DOHH2 (cell line): ENCODE results near the gene GATAD2B.

ENCODE experiments used
- H3F3A ChIP-seq: fragments of 200-600 bp; sonication (generic), shearing (Covaris generic); 2 replicates; pipeline ENCODE4 v1.6.0; 2016; ENCODE audit warnings: antibody characterized with exemption, mild to moderate bottlenecking; ENCODE audit not compliant: control insufficient read depth, insufficient read depth
- H3K27ac ChIP-seq: fragments of 200-600 bp; sonication (generic); 2 replicates; pipeline ENCODE4 v1.5.1; 2014; ENCODE audit warnings: low read depth, mild to moderate bottlenecking, low read length, moderate library complexity
- H3K27me3 ChIP-seq: fragments of 200-600 bp; sonication (generic); 2 replicates; pipeline ENCODE4 v1.6.1; 2014; ENCODE audit warnings: mild to moderate bottlenecking, low read length, mixed read lengths; ENCODE audit not compliant: control insufficient read depth
- H3K36me3 ChIP-seq: fragments of 200-600 bp; sonication (generic); 2 replicates; pipeline ENCODE4 v1.6.1; 2014; ENCODE audit warnings: mild to moderate bottlenecking, low read length, moderate library complexity, mixed read lengths; ENCODE audit not compliant: control insufficient read depth
- H3K4me1 ChIP-seq: fragments of 200-600 bp; sonication (generic); 2 replicates; pipeline ENCODE4 v1.6.1; 2014; ENCODE audit warnings: mild to moderate bottlenecking, low read length, mixed read lengths; ENCODE audit not compliant: control insufficient read depth
- H3K4me2 ChIP-seq: fragments of 200-600 bp; sonication (generic); 2 replicates; pipeline ENCODE4 v1.6.0; 2014; ENCODE audit warnings: mild to moderate bottlenecking, low read length, moderate library complexity
- H3K4me3 ChIP-seq: fragments of 200-600 bp; sonication (generic); 2 replicates; pipeline ENCODE4 v1.5.1; 2014; ENCODE audit warnings: mild to moderate bottlenecking, low read length, mixed read lengths
- H3K79me2 ChIP-seq: fragments of 200-600 bp; sonication (generic); 2 replicates; pipeline ENCODE4 v1.6.1; 2014; ENCODE audit warnings: mild to moderate bottlenecking, low read length, mixed read lengths; ENCODE audit not compliant: control insufficient read depth
- H3K9me2 ChIP-seq: fragments of 200-600 bp; sonication (generic); replicated peaks from 2 replicates; pipeline ENCODE4 v1.6.1; 2014; ENCODE audit warnings: mild to moderate bottlenecking, low read length, mixed read lengths; ENCODE audit not compliant: control insufficient read depth
- H3K9me3 ChIP-seq: fragments of 200-600 bp; sonication (generic); 2 replicates; pipeline ENCODE4 v1.6.1; 2014; ENCODE audit warnings: antibody characterized with exemption, low read length, mixed read lengths; ENCODE audit not compliant: control insufficient read depth, insufficient read depth
- H4K20me1 ChIP-seq: fragments of 200-600 bp; sonication (generic); 2 replicates; pipeline ENCODE4 v1.6.0; 2014; ENCODE audit warnings: low read depth, mild to moderate bottlenecking, antibody characterized with exemption, low read length, moderate library complexity; ENCODE audit not compliant: control insufficient read depth, insufficient read depth
- CTCF ChIP-seq: fragments of 200-600 bp; sonication (generic); IDR thresholded peaks from one replicate; pipeline ENCODE4 v1.5.1; 2014; ENCODE audit warnings: antibody characterized with exemption, mild to moderate bottlenecking, low read depth, low read length; ENCODE audit not compliant: poor library complexity, severe bottlenecking
- EZH2phosphoT487 ChIP-seq: fragments of 200-600 bp; sonication (generic); IDR thresholded peaks from 2 replicates; pipeline ENCODE4 v1.6.1; 2017; ENCODE audit warnings: borderline replicate concordance, mild to moderate bottlenecking, antibody characterized with exemption, low read length, moderate library complexity, mixed read lengths

GATAD2B gene

DNA sequence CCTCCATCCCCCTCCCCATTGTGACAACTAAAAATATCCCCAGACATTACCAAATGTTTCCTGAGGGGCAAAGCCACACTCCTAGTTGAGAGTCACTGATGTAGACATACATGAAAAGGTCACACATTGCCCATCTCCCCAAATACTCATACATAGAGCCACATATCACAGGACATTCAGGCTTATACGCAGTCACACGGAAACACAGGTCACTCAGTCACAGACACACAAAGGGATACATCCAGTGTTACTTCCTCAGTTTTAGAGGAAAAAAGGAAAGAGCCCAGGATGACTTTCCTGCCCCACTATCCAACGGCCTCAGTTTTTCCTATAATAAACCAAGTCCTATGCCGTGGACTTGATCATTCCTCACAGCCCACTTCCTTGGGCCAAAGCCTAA lies 38.6 kb upstream of the GATAD2B start:
- H3K9me3 ChIP-seq: no peaks in the 10 kb centered on the region
- peak overlapping the region; percentile 84; the same call in 1 of the 2 replicates for H3K4me3 ChIP-seq
- H3K36me3 ChIP-seq: peaks cover 52% of the 10 kb centered on the region
- H3K27me3 ChIP-seq: no peaks in the 10 kb centered on the region
- TF ChIP-seq CTCF (no peak), EZH2phosphoT487 (no peak)
- peaks cover 67% of the 10 kb centered on the region for H3K79me2 ChIP-seq
- H3F3A ChIP-seq: peaks cover 9% of the 10 kb centered on the region
- no peak overlapping the region for H3K27ac ChIP-seq
- H3K4me1 ChIP-seq: peaks cover 59% of the 10 kb centered on the region
- no peaks in the 10 kb centered on the region for H3K9me2 ChIP-seq
- H4K20me1 ChIP-seq: no peaks in the 10 kb centered on the region
- H3K4me2 ChIP-seq: peak overlapping the region; percentile 83

- Histone ChIP-seq H3K79me2 (peaks cover 68% of the 10 kb centered on the region), H3K4me1 (peaks cover 59% of the 10 kb centered on the region), H3K4me2 (no peak overlapping the region), H4K20me1 (peaks cover 7% of the 10 kb centered on the region; the same call in 1 of the 2 replicates), H3K36me3 (peaks cover 60% of the 10 kb centered on the region), H3K4me3 (no peak overlapping the region), H3K27me3 (no peaks in the 10 kb centered on the region), H3K27ac (no peak overlapping the region), H3F3A (peaks cover 3% of the 10 kb centered on the region; the same call in 1 of the 2 replicates), H3K9me3 (no peaks in the 10 kb centered on the region), H3K9me2 (no peaks in the 10 kb centered on the region)
- TF ChIP-seq CTCF (no peak), EZH2phosphoT487 (no peak)
Observed at GRCh38 chr1:153960206-153960605, 37.4 kb upstream of the GATAD2B start.

GRCh38 chr1:153959454-153959853 lies 36.7 kb upstream of the GATAD2B start:
- Histone ChIP-seq H3K27me3 (no peaks in the 10 kb centered on the region), H3K27ac (no peak overlapping the region), H4K20me1 (peaks cover 13% of the 10 kb centered on the region; the same call in 1 of the 2 replicates), H3K4me3 (no peak overlapping the region), H3K9me2 (no peaks in the 10 kb centered on the region), H3K4me1 (peaks cover 62% of the 10 kb centered on the region), H3K9me3 (no peaks in the 10 kb centered on the region), H3K36me3 (peaks cover 67% of the 10 kb centered on the region), H3K4me2 (peak overlapping the region; percentile 73), H3F3A (peaks cover 3% of the 10 kb centered on the region; the same call in 1 of the 2 replicates), H3K79me2 (peaks cover 69% of the 10 kb centered on the region)
- TF ChIP-seq CTCF (no peak), EZH2phosphoT487 (no peak)
